GM21515 (cell line): ENCODE measurements around the gene PROSER3.

Source experiments
- ATAC-seq: cut with Tn5 transposase; IDR thresholded peaks from one replicate; pipeline ENCODE4 v1.9.1; 2021; ENCODE audit not compliant: unreplicated experiment

The PROSER3 gene

DNA sequence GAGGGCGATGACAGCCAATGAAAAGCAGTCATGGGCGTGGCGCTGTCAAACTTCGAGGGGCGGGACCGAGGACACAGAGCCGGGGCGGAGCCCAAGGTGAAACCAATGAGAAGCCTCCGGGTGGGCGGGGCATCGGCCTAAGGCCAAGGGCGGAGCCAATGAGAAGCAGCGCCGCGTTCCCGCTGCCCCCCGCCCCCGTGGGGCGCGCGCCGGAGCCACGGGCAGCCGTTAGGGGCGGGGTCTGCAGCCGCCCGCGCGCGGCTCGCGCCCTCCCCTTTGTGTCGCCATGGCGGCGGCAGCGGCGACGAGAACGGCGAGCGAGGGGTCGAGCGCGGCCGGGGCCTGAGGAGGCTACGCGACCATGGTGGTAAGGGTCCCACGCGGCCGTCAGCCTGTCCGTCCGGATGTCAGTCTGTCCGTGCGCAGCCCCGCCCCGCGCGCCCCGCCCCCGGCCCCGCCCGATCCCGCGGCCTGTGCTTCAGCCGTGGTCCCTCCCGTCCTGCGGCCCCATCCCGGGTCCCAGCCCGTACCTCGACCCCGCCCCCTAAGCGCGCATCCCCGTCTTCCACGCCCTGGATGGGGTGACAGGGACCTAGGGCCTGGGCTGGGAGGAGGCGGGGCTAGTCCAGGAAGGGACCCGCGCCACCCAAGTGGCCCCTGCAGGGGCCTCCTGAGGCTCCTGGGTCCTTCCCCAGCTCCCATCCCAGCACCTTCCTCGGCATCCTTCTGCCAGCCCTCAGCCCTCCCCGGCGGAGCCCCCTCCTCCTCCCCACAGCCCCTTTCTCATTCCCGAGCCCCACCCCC lies 17.5 kb downstream of the PROSER3 start, which contains the start of gene ARHGAP33:
Gene ARHGAP33, plus strand, starts transcription at position 267 of the 804 bp plus-strand sequence. Its CDS starts 95 bp downstream, at position 362.
- ATAC-seq, result peak; percentile 91

DNA sequence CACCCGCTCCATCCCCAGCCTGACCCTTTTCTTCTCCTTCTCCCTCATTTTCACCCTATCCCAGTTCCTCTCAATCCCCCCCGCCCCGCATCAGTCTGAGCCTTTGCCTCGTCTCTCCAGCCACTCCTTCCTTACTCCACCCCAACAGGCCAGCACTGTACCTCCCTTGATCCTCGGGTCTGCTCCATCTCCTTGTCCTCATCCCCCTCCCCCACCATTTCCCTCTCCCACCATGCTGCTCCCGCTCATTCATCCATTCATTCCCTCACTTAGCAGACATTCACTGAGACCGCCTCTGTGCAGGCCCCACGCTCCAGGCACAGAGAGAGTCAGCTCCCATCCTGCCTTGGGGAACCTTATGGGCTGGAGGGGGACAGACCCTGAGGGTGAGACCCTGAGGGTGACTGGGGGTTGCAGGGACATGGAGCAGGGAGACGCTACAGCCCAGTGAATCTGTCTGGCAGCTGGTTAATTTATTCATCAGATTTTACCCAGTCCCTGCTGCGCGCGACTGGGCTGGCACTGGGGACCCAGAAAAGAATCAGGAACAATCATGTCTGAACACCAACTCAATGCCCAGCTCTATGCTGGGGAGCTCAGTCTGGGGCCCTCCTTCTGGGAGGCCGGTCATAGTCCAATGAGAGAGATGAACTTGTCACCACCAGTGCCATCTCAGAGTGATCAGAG lies 18.3 kb downstream of the PROSER3 start:
- no peak for ATAC-seq

DNA sequence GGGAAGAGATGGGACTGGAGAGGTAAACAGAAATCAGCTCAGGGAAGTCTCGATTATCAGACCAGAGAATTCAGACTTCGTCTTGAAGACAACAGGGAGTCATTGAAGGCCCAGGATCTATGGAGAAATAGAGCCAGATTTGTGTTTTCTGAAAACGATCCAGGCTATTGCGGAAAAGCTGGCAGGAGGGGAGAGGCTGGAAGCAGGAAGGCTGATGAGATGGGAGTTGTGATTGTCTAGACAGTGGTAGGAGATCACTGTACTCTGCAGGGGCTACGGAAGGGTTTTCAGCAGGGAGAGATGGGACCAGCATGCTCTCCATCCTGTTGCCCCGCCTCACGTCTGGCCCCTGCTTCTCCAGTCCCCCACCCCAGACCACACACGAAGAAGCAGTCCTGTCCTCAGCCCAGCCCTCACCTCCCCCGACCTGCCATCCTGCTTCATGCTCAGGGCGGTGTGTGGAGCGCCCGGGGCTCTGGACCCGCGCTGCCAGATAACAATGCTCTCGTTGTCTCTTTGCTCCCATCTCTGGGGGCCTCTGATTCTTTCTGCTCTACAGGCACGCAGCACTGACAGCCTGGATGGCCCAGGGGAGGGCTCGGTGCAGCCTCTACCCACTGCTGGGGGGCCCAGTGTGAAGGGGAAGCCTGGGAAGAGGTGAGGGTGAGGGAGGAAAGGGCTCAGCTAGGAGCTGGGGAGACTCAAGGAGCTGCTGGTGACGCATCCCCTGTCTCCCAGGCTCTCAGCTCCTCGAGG lies 19.3 kb downstream of the PROSER3 start:
- no peak for ATAC-seq

DNA sequence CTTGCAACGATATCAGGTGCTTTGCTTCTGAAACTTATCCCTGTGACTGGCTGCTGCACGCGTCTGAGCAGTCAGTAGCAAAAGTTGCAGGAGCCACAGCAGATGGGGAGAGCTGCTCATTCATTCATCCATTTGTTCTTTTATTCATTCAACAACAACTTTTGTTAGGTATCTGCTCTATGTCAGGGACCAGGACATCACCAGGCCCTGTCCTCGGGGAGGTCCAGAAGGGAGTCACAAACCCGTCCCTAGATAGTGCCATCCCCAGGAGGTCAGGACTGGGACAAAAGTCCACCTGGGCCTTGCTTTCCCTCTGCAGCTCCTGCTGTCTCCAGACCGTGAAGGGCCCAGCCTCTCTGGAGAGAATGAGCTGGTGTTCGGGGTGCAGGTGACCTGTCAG lies 20.0 kb downstream of the PROSER3 start:
- no peak for ATAC-seq

DNA sequence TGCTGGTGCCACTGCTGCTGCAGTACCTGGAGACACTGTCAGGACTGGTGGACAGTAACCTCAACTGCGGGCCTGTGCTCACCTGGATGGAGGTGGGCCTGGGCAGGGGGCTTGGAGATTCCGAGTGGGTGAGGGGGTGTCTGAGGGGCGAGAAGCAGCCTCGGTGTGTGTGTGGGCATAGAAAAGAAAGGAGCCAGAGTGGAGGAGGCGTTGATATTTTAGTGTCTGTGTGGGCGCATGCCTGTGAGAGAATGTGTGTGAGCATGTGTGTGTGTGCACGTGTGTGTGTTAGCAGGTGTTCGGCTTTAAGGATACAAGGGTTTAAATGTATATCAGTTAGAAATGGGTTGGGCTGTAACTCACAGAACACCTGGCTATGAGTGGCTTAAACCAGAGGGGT lies 21.1 kb downstream of the PROSER3 start:
- ATAC-seq, result no peak

DNA sequence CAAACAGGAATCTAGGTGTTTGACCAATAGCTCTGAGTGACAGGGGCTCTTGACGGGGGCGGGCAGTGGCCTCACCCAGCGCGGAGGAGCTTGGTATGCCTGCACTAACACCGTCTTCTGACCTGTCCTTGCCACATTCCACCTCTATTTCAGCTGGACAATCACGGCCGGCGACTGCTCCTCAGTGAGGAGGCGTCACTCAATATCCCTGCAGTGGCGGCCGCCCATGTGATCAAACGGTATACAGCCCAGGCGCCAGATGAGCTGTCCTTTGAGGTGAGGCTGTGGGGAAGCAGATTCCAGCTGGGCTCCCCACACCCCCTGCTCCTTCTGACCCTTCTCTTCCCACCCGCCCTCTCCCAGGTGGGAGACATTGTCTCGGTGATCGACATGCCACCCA lies 22.1 kb downstream of the PROSER3 start:
- no peak for ATAC-seq

DNA sequence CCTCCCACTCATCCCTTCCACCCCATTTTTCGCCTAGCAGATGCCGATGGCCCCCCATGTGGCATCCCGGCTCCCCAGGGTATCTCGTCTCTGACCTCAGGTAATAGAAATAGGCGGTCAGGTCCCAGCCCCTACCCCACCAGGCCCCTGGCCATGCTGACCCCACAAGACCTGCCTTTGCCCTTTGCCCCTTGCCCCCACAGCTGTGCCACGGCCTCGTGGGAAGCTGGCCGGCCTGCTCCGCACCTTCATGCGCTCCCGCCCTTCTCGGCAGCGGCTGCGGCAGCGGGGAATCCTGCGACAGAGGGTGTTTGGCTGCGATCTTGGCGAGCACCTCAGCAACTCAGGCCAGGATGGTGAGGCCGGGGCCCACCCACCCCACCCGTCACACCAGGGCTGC lies 22.7 kb downstream of the PROSER3 start:
- no peak for ATAC-seq

DNA sequence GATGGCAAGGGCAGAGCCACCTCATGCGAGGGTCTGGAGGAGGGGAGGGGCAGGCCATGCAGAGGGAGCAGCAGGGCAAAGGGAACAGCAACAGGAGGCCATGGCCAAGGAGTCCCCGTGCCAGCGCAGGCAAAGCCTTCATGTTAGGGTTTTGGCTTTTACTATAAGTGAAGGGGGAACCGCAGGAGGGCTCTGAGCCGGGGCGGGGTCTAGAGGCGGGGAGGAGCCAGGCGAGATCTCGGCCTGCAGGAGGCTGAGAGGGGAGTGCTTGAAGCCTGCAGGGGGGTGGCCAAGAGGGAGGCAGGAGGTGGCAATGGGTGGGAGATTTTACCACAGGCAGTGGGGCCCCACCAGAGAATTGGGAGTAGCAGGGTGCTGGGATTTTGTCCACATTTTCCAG lies 23.7 kb downstream of the PROSER3 start:
- no peak for ATAC-seq

DNA sequence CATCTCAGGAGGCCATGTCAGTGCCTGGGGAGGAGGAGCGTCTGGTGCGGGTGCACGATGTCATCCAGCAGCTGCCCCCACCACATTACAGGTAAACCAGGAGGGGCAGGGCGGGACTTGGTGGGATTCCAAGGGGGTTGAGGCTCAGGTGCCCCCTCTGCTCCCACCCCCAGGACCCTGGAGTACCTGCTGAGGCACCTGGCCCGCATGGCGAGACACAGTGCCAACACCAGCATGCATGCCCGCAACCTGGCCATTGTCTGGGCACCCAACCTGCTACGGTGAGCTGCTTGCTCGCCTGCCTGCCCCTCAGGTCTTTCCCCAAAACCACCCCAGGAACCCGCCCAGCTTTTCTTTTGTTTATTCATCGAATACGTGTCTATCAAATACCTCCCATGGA lies 24.6 kb downstream of the PROSER3 start:
- ATAC-seq, result no peak

DNA sequence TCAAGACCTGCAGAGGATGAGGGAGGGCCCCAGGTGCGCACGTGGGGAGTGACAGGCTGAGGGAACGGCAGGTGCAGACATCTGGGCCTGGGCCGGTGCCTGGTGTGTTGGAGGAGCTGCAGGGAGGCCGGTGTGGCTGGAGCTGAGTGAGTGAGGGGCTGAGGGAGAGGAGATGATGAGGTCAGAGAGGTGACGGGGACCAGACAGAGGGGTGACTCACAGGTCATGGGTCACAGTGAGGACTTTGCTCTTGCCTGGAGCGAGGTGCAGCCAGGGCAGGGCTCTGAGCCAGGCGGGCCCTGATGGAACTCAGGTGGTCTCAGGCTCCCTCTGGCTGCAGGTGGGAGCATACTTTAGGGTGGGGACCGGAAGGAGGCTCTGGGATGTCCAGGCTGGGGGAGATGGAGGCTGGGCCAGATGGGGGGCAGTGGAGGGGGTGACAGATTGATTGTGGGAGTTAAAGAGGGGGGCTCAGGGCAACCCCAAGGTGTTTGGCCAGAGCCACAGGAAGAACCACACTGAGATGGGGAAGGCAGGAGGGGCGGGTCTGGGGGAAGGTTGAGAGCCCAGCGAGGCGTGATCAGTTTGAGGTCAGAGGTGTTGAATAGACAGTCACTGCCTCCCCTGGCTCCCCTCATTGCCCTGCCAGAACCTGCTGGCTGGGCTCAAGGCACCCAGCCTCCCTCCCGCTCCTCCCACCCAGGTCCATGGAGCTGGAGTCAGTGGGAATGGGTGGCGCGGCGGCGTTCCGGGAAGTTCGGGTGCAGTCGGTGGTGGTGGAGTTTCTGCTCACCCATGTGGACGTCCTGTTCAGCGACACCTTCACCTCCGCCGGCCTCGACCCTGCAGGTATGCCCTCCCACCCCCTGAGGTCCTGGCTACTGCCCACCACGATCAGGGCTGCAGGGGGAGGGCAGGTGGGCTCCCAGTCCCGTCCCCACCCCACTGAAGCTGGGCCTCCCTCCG lies 25.8 kb downstream of the PROSER3 start:
- no peak for ATAC-seq

DNA sequence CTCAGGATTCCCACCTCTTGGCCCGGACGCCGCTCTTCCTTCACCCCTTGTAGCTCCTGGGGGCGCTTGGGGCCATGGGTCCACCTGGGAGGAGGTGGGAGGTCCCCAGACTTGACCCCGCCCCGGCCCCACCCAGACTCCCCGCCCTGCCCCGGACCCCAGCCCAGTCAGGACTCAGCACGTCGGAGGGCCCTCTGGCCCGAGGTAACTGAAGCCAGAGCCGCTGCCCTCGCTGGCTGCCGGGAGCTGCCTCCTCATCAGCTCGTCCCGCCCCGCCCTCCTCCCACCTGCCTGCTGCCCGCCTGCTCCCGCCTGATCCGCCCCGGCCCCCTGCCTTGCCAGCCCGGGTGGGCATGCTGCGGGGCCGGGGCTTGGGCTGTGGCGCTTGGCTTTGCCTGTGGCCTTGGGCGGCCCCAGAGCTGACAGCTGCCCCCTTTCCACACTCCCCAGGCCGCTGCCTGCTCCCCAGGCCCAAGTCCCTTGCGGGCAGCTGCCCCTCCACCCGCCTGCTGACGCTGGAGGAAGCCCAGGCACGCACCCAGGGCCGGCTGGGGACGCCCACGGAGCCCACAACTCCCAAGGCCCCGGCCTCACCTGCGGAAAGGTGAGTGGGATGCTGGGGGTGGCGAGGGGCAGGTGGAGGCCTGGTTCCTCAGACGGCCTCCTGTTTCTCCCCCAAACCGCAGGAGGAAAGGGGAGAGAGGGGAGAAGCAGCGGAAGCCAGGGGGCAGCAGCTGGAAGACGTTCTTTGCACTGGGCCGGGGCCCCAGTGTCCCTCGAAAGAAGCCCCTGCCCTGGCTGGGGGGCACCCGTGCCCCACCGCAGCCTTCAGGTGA lies 26.7 kb downstream of the PROSER3 start:
- ATAC-seq, result no peak

DNA sequence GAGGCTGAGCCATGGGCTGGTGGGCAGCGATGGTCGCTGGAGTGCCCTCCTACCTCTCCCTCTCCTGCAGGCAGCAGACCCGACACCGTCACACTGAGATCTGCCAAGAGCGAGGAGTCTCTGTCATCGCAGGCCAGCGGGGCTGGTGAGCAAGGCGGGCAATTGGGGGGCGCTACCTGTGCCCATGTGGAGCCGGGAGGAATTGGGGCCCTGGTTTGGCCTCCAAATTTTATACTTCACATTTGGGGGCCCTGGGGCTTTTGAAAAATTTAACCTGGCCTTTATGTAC lies 27.3 kb downstream of the PROSER3 start:
- no peak for ATAC-seq

DNA sequence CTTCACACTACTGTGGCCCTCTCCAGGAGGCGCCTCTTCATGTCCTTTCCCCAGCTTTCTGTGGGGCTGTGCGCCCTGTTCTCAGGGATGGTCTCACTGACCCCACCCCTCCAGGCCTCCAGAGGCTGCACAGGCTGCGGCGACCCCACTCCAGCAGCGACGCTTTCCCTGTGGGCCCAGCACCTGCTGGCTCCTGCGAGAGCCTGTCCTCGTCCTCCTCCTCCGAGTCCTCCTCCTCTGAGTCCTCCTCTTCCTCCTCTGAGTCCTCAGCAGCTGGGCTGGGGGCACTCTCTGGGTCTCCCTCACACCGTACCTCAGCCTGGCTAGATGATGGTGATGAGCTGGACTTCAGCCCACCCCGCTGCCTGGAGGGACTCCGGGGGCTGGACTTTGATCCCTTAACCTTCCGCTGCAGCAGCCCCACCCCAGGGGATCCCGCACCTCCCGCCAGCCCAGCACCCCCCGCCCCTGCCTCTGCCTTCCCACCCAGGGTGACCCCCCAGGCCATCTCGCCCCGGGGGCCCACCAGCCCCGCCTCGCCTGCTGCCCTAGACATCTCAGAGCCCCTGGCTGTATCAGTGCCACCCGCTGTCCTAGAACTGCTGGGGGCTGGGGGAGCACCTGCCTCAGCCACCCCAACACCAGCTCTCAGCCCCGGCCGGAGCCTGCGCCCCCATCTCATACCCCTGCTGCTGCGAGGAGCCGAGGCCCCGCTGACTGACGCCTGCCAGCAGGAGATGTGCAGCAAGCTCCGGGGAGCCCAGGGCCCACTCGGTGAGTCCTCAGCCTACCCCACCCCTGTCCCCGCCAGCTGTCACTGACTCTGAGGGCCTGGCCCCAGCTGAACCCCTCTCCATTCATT lies 28.6 kb downstream of the PROSER3 start:
- ATAC-seq, result no peak

DNA sequence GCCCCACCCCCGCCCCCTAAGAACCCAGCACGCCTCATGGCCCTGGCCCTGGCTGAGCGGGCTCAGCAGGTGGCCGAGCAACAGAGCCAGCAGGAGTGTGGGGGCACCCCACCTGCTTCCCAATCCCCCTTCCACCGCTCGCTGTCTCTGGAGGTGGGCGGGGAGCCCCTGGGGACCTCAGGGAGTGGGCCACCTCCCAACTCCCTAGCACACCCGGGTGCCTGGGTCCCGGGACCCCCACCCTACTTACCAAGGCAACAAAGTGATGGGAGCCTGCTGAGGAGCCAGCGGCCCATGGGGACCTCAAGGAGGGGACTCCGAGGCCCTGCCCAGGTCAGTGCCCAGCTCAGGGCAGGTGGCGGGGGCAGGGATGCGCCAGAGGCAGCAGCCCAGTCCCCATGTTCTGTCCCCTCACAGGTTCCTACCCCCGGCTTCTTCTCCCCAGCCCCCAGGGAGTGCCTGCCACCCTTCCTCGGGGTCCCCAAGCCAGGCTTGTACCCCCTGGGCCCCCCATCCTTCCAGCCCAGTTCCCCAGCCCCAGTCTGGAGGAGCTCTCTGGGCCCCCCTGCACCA lies 29.3 kb downstream of the PROSER3 start:
- no peak for ATAC-seq

DNA sequence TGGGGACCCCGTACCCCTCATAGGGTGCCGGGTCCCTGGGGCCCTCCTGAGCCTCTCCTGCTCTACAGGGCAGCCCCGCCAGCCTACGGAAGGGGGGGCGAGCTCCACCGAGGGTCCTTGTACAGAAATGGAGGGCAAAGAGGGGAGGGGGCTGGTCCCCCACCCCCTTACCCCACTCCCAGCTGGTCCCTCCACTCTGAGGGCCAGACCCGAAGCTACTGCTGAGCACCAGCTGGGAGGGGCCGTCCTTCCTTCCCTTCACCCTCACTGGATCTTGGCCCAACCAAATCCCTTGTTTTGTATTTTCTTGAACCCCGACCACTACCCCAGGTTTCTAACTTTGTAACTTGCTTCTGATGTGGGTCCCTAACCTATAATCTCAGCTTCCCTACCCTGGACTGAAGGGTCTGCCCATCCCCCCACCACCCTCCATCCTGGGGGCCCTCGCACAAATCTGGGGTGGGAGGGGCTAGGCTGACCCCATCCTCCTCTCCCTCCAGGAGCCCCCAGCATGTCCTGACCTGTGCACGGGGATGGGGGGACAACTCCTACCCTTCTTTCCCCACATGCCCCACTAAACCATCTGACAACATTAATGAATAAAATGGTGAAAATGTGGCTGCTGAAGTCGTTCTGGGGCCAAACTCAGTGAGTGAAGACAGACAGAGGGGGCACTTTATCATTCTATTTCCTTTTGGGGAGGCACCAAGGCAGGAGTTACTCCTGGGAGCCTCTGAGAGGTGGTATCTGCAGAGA lies 30.4 kb downstream of the PROSER3 start:
- ATAC-seq, result no peak

DNA sequence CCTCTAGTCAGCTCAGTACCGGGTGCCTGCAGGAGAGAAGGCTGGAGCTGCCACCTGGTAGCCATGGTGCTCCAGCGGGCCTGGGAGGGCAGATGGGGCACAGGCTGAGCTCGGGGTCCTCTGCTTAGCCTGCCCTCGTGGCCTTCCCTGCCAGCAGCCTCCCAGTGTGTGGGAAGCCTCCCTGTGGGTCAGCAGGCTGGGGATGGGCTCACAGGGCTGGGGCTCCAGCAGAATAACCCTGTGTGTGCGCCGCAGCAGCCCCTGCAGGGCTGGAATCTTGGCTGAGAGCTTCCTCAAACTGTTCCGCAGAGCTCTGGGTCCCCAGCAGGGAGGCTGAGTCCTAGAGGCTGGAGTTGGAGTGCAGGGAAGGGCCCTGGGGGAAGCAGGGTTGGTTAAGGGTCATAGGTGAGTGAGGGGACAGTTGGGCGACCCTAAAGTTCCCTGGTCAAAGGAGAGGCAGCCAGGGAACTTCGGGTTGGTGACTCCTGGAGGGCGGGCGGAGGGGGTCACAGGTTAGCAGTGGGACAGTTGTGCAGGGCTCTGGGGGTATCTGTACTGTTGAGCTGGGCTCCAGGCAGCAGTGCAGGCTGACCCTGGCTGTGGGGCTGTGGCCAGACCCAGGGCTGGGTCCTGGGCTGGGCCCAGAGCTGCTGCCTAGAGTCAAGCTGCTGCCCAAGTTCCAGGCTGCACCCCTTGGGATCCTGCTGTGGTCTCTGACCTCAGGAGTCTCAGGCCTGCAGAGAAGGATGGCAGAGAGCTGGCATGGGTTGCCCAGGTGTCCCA lies 31.4 kb downstream of the PROSER3 start:
- no peak for ATAC-seq
